BJ (cell line): ENCODE results near the gene CCSER2. TPM values are rescaled to one million over a fixed set of nuclear protein-coding genes. Genes with fewer than 3 reads are reported as not detected.

Experiments
- CTCF ChIA-PET: fragments of 350-600 bp; formaldehyde crosslinking; extraction: SDS; loops from one replicate; lab custom pipeline; 2021; ENCODE audit warnings: antibody characterized with exemption, inconsistent platforms; lab: Yijun Ruan, JAX
- POLR2A ChIA-PET: fragments of 300-600 bp; sonication (Branson Sonifier 250); formaldehyde crosslinking; extraction: SDS; loops from one replicate; lab custom pipeline; 2021; ENCODE audit warnings: antibody characterized with exemption; lab: Charles Lee
- DNase-seq: peaks from one replicate; pipeline ENCODE4 v3.0.0-alpha.2; 2011; ENCODE audit warnings: low read depth
- H3K27me3 ChIP-seq: 2 replicates; pipeline ENCODE4 v1.6.0; 2011; ENCODE audit warnings: low read length; ENCODE audit not compliant: control insufficient read depth, insufficient read depth
- H3K36me3 ChIP-seq: 2 replicates; pipeline ENCODE4 v1.5.1; 2011; ENCODE audit warnings: low read length; ENCODE audit not compliant: control insufficient read depth, insufficient read depth
- H3K4me3 ChIP-seq: 2 replicates; pipeline ENCODE4 v1.5.1; 2011; ENCODE audit warnings: low read depth, mild to moderate bottlenecking, control low read depth, low read length
- polyA plus RNA-seq: library from polyadenylated mRNA; depleted of rRNA; stranded (reverse); fragments of >200 nt; gene quantifications from 2 replicates; pipeline ENCODE4 v1.2.3, GENCODE V29; 2011; rRNA removed
- TF ChIP-seq, protein P1 (sequence below): IDR thresholded peaks from 2 replicates; pipeline ENCODE4 v1.5.1; 2011; ENCODE audit warnings: low read depth, mild to moderate bottlenecking, control low read depth, inconsistent platforms, low read length, moderate library complexity; ENCODE audit not compliant: insufficient read depth

Gene CCSER2
- polyA plus RNA-seq, 1 experiment: 28.7 TPM

DNA sequence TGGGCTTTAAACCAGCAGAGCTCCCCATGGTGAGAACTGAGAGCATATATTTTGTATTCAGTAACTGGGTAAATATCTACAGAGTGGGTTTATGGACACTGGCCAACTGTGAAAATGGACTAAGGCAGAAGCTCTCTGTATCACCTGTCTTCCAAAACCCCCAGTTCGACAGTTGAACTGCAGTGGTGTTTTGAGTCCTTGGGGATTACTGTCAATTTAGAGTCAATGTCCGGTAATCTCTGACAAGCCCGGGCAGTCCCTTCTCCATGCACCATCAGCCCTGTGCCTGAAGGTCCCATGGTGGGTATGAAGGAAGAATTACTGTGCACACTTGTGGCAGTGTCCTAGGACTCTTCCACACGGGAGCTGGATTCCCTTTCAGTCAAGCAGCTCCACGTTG, 235.0 kb downstream of the CCSER2 start:
- CTCF ChIA-PET: interaction anchor here (1.8 kb wide), 1 partner anchor 23 kb away, joined by 4 read pairs; no protein-coding TSS in a partner anchor
- DNase-seq: no peak
- TF ChIP-seq, protein P1, sequence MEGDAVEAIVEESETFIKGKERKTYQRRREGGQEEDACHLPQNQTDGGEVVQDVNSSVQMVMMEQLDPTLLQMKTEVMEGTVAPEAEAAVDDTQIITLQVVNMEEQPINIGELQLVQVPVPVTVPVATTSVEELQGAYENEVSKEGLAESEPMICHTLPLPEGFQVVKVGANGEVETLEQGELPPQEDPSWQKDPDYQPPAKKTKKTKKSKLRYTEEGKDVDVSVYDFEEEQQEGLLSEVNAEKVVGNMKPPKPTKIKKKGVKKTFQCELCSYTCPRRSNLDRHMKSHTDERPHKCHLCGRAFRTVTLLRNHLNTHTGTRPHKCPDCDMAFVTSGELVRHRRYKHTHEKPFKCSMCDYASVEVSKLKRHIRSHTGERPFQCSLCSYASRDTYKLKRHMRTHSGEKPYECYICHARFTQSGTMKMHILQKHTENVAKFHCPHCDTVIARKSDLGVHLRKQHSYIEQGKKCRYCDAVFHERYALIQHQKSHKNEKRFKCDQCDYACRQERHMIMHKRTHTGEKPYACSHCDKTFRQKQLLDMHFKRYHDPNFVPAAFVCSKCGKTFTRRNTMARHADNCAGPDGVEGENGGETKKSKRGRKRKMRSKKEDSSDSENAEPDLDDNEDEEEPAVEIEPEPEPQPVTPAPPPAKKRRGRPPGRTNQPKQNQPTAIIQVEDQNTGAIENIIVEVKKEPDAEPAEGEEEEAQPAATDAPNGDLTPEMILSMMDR: no peak
- Histone ChIP-seq H3K27me3 (no peaks in the 10 kb centered on the region), H3K4me3 (no peak overlapping the region), H3K36me3 (no peaks in the 10 kb centered on the region)
- POLR2A ChIA-PET: no interaction called here

DNA sequence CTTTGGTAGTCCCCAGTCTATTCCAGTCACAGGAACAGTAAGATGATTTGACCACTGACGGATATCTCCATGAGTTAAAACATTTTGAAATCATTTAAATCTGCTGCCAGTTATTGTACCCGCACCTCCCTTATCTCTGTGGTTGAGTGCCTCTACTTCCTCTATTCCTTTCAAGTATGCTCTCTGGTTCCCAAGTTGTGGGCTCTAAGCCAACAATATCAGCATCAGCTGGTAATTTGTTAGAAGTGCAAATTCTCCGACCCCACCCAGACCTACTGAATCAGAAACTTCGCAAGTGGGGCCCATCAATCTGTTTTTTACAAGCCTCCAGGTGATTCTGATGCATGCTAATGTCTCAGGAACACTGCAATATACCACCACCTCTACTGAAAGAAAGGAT, 235.5 kb downstream of the CCSER2 start:
- DNase-seq: no peak
- no peaks in the 10 kb centered on the region for H3K36me3 ChIP-seq
- H3K27me3 ChIP-seq: no peaks in the 10 kb centered on the region
- ChIA-PET POLR2A (no interaction called here), CTCF (interaction anchor here (1.8 kb wide), 1 partner anchor 23 kb away, joined by 4 read pairs; no protein-coding TSS in a partner anchor)
- H3K4me3 ChIP-seq: no peak overlapping the region
- TF ChIP-seq, protein P1: no peak

- DNase-seq: no peak
- POLR2A ChIA-PET: no interaction called here
- TF ChIP-seq, protein P1: no peak
- H3K36me3 ChIP-seq: no peaks in the 10 kb centered on the region
- CTCF ChIA-PET: interaction anchor here (2.2 kb wide), 1 partner anchor 26 kb away, joined by 4 read pairs; no protein-coding TSS in a partner anchor
- H3K27me3 ChIP-seq: no peaks in the 10 kb centered on the region
- H3K4me3 ChIP-seq: no peak overlapping the region
Observed at GRCh38 chr10:84565881-84566582, 237.6 kb downstream of the CCSER2 start.

DNA sequence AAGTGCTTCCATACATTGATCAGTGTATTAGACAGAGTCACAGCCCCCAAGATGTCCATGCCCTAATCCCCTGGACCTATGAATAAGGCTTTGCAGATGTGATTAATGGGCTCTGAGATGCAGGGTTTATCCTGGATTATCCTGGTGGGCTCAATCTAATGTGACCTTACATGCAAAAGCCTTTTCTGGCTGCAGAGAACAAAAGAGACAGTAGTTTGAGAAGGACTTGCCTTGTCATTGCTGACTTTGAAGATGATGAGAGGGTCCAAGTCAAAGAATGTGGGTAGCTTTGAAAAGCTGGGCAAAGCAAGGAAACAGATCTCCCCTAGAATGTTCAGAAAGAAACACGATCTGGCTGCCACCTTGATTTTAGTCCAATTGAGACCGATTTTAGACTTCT, 238.7 kb downstream of the CCSER2 start:
- ChIA-PET CTCF (interaction anchor here (2.2 kb wide), 1 partner anchor 27 kb away, joined by 4 read pairs; no protein-coding TSS in a partner anchor), POLR2A (no interaction called here)
- DNase-seq: no peak
- TF ChIP-seq, protein P1: no peak
- Histone ChIP-seq H3K36me3 (no peaks in the 10 kb centered on the region), H3K27me3 (no peaks in the 10 kb centered on the region), H3K4me3 (no peak overlapping the region)

Other genes starting within 250 kb of the CCSER2 start
- gene GHITM, start 189.1 kb upstream of the CCSER2 start, polyA plus RNA-seq: 204 and 256 TPM in 2 replicates
- gene GPR15LG, start 154.8 kb upstream of the CCSER2 start, polyA plus RNA-seq: not detected in 2 replicates
- gene CDHR1, start 134.1 kb upstream of the CCSER2 start, polyA plus RNA-seq: not detected in 2 replicates
- gene LRIT2, start 103.0 kb upstream of the CCSER2 start, polyA plus RNA-seq: not detected in 2 replicates
- not detected in 2 replicates for gene LRIT1, start 87.0 kb upstream of the CCSER2 start, polyA plus RNA-seq
- not detected in 2 replicates for gene RGR, start 83.5 kb upstream of the CCSER2 start, polyA plus RNA-seq